Mononuclear cell (primary cell): ENCODE data around the gene DLGAP4. TPM values are rescaled to one million over a fixed set of nuclear protein-coding genes. Genes with fewer than 3 reads are reported as not detected.
"Not testable (repeated sequence)": the region's sequence is repeated elsewhere in the genome, so short reads cannot be mapped to it uniquely, and the experiment has no call there.

Experiments used
- H3K27me3 ChIP-seq: 2 replicates; pipeline ENCODE4 v1.6.0; 2011; ENCODE audit warnings: low read length, control low read depth; ENCODE audit not compliant: insufficient read depth
- H3K4me1 ChIP-seq: 2 replicates; pipeline ENCODE4 v1.5.1; 2011; ENCODE audit warnings: mild to moderate bottlenecking, low read length, control low read depth; ENCODE audit not compliant: insufficient read depth
- H3K4me3 ChIP-seq: 2 replicates; pipeline ENCODE4 v1.5.1; 2011; ENCODE audit warnings: mild to moderate bottlenecking, low read length, moderate library complexity
- H3K9me3 ChIP-seq: 2 replicates; pipeline ENCODE4 v1.5.1; 2011; ENCODE audit warnings: low read depth, mild to moderate bottlenecking, control low read depth, low read length
- total RNA-seq: library from RNA; depleted of rRNA; stranded (reverse); fragments of >200 nt; gene quantifications from one replicate; pipeline ENCODE4 v1.2.3, GENCODE V29; 2012

Gene DLGAP4
- total RNA-seq, 1 donor = 10.5 TPM

- no peaks in the 10 kb centered on the region for H3K9me3 ChIP-seq
- no peaks in the 10 kb centered on the region for H3K27me3 ChIP-seq
- H3K4me1 ChIP-seq = no peaks in the 10 kb centered on the region
- H3K4me3 ChIP-seq = no peak overlapping the region
Measured at GRCh38 chr20:36549942-36550789, 244.0 kb downstream of the DLGAP4 start.

DNA sequence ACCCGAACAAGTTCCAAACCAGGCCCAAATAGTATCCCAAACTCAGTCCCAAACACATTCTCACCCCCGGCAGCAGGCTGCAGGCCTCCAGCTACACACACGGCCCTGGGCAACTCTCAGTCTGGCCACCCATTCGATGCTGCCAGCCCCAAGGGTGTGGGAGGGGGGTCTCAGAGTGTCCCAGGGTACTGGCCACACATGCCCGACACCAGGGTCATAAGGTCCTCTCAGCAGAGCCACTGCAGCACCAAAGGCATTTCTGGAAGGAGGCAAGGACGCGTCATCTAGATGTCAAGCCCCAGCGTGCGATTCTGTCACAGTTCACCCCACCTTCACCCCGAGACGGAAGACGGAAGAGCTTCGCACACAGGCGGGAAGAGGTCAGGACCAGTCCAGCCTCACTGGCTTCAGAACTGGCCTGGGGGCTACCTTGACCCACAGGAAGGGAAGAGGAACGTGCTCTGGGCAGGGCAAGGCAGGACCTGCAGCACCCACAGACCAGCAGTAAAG lies 244.7 kb downstream of the DLGAP4 start:
- Histone ChIP-seq H3K27me3 (no peaks in the 10 kb centered on the region), H3K4me3 (no peak overlapping the region), H3K4me1 (no peaks in the 10 kb centered on the region), H3K9me3 (no peaks in the 10 kb centered on the region)

DNA sequence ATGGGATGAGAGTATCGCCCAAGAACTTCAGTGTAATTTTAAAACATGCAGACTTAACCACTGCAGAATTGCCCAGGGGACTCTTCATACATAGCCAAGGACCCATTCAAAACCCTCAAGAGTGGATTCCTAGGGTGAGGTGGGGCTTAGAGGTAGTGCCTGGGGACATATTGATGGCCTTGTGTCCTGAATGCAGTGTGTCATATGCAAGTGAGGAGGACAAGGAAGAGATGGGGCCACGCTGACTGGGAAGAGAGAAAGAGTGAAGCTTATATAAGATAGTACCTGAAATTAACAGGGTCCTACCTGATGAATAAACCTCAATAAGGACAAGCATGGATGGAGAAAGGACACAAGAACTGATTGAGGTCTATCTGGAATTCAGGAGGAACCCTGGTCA lies 249.1 kb downstream of the DLGAP4 start:
- Histone ChIP-seq H3K4me1 (peaks cover 6% of the 10 kb centered on the region), H3K4me3 (no peak overlapping the region), H3K9me3 (no peaks in the 10 kb centered on the region), H3K27me3 (no peaks in the 10 kb centered on the region)

DNA sequence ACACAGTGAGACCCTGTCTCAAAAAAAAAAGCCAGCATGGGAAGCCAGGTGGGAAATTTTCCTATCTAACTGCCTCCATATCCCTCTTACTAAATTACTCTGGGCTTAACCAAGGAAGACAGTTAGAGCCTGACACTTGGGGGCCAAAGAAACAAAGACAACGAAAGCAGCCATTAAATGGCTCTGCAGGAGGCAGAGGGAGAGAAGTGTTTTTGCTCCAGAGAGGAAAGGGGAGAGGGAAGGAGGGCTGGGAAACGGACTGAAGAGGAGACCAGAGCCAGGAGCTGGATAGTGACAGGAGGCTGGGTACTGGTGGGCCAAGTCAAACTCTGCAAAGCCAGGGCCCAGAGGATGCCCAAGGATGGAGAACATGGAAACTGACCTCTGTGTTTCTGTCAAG lies 256.6 kb downstream of the DLGAP4 start:
- H3K4me3 ChIP-seq = no peak overlapping the region
- no peaks in the 10 kb centered on the region for H3K9me3 ChIP-seq
- no peaks in the 10 kb centered on the region for H3K27me3 ChIP-seq
- no peaks in the 10 kb centered on the region for H3K4me1 ChIP-seq

DNA sequence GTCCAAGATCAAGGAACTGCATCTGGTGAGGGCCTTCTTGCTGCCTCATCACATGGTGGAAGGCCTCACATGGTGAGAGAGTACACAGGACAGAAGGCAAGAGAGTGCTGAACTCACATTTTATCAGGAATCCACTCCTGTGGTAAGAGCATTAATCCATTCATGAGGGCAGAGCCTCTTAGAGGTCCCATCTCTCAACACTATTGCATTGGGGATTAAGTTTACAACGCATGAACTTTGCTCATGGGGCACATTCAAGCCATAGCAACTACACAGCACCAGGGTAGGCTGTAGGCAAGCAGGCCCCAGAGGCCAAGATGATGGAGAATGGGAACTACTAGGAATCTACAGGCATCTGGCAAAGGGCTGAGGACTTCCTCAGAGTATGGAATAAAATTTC lies 257.2 kb downstream of the DLGAP4 start:
- no peaks in the 10 kb centered on the region for H3K4me1 ChIP-seq
- H3K9me3 ChIP-seq = no peaks in the 10 kb centered on the region
- no peak overlapping the region for H3K4me3 ChIP-seq
- no peaks in the 10 kb centered on the region for H3K27me3 ChIP-seq

- not testable (repeated sequence) for H3K4me1 ChIP-seq, H3K4me3 ChIP-seq, H3K9me3 ChIP-seq, H3K27me3 ChIP-seq
Measured at GRCh38 chr20:36564078-36564725, 258.1 kb downstream of the DLGAP4 start.

DNA sequence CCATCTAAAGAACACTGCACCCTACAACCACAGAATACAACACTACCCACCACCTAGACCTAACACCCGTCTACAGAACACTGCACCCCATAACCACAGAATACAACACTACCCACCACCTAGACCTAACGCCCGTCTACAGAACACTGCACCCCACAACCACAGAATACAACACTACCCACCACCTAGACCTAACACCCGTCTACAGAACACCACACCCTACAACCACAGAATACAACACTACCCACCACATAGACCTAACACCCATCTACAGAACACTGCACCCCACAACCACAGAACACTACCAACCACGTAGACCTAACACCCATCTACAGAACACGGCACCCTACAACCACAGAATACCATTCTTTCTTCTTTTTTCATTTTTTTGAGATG lies 258.6 kb downstream of the DLGAP4 start:
- H3K4me3 ChIP-seq = not testable (repeated sequence)

DNA sequence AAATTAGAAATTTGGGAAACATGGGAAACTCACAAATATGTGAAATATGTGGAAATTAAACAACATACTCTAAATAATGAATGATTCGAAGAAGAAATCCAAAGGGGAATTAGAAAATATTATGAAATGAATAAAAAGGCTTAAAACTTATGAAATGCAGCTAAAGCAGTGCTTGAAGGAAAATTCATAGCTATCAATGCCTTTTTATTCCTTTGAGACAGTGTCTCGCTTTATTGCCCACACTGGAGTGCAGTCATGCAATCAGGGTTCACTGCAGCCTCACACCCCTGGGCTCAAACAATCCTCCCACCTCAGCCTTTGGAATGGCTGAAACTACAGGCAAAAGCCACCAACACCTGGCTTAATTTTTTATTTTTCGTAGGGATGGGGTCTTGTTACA lies 259.4 kb downstream of the DLGAP4 start:
- H3K4me3 ChIP-seq = no peak overlapping the region
- H3K4me1 ChIP-seq = no peaks in the 10 kb centered on the region
- H3K27me3 ChIP-seq = no peaks in the 10 kb centered on the region
- H3K9me3 ChIP-seq = no peaks in the 10 kb centered on the region

More for the DNA sequence above, 258.6 kb downstream of the DLGAP4 start:
- H3K27me3 ChIP-seq, H3K4me1 ChIP-seq, H3K9me3 ChIP-seq: not testable (repeated sequence)

DNA sequence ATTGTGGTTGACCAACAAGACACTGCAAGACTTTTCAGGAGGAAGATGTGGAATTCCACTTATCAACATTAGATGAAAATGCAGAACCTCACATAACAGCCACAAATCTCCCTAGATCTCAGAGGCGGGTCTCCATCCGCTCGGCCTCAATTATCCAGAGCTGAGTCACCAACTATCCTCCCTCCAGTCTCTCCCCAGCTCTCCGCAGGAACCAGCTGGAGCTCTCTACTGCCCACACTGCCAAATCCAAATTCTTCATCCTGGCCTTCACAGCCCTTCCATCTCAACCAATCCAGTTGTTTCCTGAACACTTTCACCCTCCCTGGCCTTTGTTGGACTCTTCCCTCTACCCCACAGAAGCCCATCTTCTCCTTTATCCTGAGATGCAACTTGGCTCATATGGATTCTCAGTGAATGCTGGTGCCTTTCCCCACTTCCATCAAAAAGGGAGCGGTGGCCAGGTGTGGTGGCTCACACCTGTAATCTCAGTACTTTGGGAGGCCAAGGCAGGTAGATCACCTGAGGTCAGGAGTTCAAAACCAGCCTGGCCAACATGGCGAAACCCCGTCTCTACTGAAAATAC lies 263.8 kb downstream of the DLGAP4 start:
- Histone ChIP-seq H3K9me3 (no peaks in the 10 kb centered on the region), H3K4me3 (no peak overlapping the region), H3K4me1 (peaks cover 21% of the 10 kb centered on the region), H3K27me3 (no peaks in the 10 kb centered on the region)

- Histone ChIP-seq H3K9me3 (no peaks in the 10 kb centered on the region), H3K27me3 (no peaks in the 10 kb centered on the region), H3K4me3 (no peak overlapping the region), H3K4me1 (peaks cover 37% of the 10 kb centered on the region)
Measured at GRCh38 chr20:36571564-36572504, 265.7 kb downstream of the DLGAP4 start.

GRCh38 chr20:36572701-36573102 lies 266.6 kb downstream of the DLGAP4 start:
- Histone ChIP-seq H3K27me3 (no peaks in the 10 kb centered on the region), H3K4me3 (peak overlapping the region; percentile 74), H3K9me3 (no peaks in the 10 kb centered on the region), H3K4me1 (peaks cover 37% of the 10 kb centered on the region)

- no peaks in the 10 kb centered on the region for H3K27me3 ChIP-seq
- H3K4me3 ChIP-seq = peak within 1 kb of the TSS; percentile 74
- peaks cover 37% of the 10 kb centered on the region for H3K4me1 ChIP-seq
- H3K9me3 ChIP-seq = no peaks in the 10 kb centered on the region
Measured at GRCh38 chr20:36573103-36573797, 267.1 kb downstream of the DLGAP4 start, which contains the start of gene TGIF2. Gene TGIF2 (plus strand): TSS chr20:36573597. CDS start chr20:36578775, 5,178 bp downstream.

DNA sequence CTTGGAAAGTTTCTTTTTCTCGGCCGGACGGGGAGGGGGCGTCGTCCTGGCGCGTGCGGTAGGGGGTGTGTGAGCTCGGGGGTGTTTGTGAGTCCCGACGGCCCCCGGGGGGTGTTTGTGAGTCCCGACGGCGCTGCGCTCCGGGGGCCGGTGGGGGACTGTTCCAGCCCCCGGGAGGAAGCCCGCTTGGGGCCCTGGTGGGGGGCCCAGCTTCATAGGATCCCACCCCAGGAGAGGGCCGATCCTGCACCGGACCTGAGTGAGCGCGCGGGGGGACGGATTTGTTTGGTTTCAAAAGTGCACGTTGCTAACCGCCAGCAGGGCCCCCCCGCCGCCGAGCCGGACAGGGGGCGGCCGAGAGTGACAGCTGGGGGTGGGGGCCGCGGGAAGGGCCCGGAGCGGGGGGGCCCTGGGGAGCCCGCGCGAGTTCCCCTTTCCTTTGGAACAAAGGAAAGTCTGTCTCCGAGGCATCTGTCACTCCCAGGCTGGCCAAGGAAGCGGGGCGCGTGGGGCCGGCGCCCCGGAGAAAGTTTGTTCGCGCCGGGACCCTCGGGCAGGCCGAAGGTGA lies 267.7 kb downstream of the DLGAP4 start:
- no peaks in the 10 kb centered on the region for H3K9me3 ChIP-seq
- no peaks in the 10 kb centered on the region for H3K27me3 ChIP-seq
- H3K4me3 ChIP-seq = peak overlapping the region; percentile 74
- peaks cover 37% of the 10 kb centered on the region for H3K4me1 ChIP-seq
